Endothelial cell of umbilical vein (primary cell): ENCODE data around the gene COPS9. TPM values are rescaled to one million over a fixed set of nuclear protein-coding genes. Genes with fewer than 3 reads are reported as not detected.

Experiments used
- BruUV-seq: library from RNA; stranded (reverse); fragments of 400-500 nt; replicated peaks from 2 replicates; lab custom pipeline; 2021; lab: Mats Ljungman, UMichigan
- CTCF ChIA-PET: fragments of 300-600, 350-600 bp; sonication (Branson Sonifier 250); formaldehyde crosslinking; loops from one replicate; lab custom pipeline; 2021; ENCODE audit warnings: antibody characterized with exemption, inconsistent platforms; lab: Charles Lee
- POLR2A ChIA-PET: fragments of 300-600, 350-600 bp; sonication (Branson Sonifier 250); formaldehyde crosslinking; loops from one replicate; lab custom pipeline; 2021; ENCODE audit warnings: antibody characterized with exemption, inconsistent platforms; lab: Charles Lee
- DNase-seq: peaks from one replicate; pipeline ENCODE4 v3.0.0-alpha.2; 2011; ENCODE audit warnings: low read depth, low spot score
- FAIRE-seq: peaks from 2 replicates; lab custom pipeline; 2011; peaks lifted over from hg19 to GRCh38; lab: Jason Lieb, UNC
- H2AFZ ChIP-seq: 2 replicates; pipeline ENCODE4 v1.6.0; 2012; ENCODE audit warnings: low read depth, low read length, control low read depth, inconsistent platforms
- H3K27ac ChIP-seq: 2 replicates; pipeline ENCODE4 v1.5.1; 2011; ENCODE audit warnings: low read depth, mild to moderate bottlenecking, control low read depth, low read length, moderate library complexity; ENCODE audit not compliant: insufficient read depth
- H3K27me3 ChIP-seq, 2 experiments: 2 replicates each; pipeline versions ENCODE4 v1.6.0 to v1.6.1; 2011; ENCODE audit warnings: low read length in 2 of 2, mixed read lengths in 1 of 2; ENCODE audit not compliant: control insufficient read depth in 2 of 2, insufficient read depth in 2 of 2
- H3K36me3 ChIP-seq, 2 experiments: 2 replicates in 1 of 2; 3 replicates in 1 of 2; pipeline ENCODE4 v1.5.1; 2011; ENCODE audit warnings: low read length in 2 of 2, mild to moderate bottlenecking in 1 of 2, moderate library complexity in 1 of 2; ENCODE audit not compliant: control insufficient read depth in 2 of 2, insufficient read depth in 2 of 2; ENCODE audit errors: extremely low read depth in 1 of 2
- H3K4me1 ChIP-seq: 3 replicates; pipeline ENCODE4 v1.5.1; 2011; ENCODE audit warnings: mild to moderate bottlenecking, low read length; ENCODE audit not compliant: control insufficient read depth, insufficient read depth; ENCODE audit errors: extremely low read depth
- H3K4me2 ChIP-seq: 2 replicates; pipeline ENCODE4 v1.6.1; 2011; ENCODE audit warnings: low read length, control low read depth, mixed read lengths; ENCODE audit not compliant: insufficient read depth
- H3K4me3 ChIP-seq, 3 experiments: fragments of 200-600 bp in 1 of 3; sonication (generic), shearing (Covaris generic) in 1 of 3; replicated peaks in 1 of 3; 2 replicates each; pipeline ENCODE4 v1.5.1; 2011 to 2016; ENCODE audit warnings: control low read depth in 3 of 3, low read length in 3 of 3, mild to moderate bottlenecking in 2 of 3, inconsistent platforms in 1 of 3, low read depth in 1 of 3, moderate library complexity in 1 of 3; ENCODE audit not compliant: insufficient read depth in 1 of 3
- H3K79me2 ChIP-seq: 2 replicates; pipeline ENCODE4 v1.6.0; 2012; ENCODE audit warnings: low read length, inconsistent platforms; ENCODE audit not compliant: control insufficient read depth, insufficient read depth
- H3K9ac ChIP-seq: replicated peaks from 2 replicates; pipeline ENCODE3; 2011; ENCODE audit warnings: low read length, control low read depth; ENCODE audit not compliant: insufficient read depth; ENCODE audit errors: extremely low read depth
- H3K9me1 ChIP-seq: replicated peaks from 3 replicates; pipeline ENCODE4 v1.6.0; 2011; ENCODE audit warnings: mild to moderate bottlenecking, low read length; ENCODE audit not compliant: control insufficient read depth, insufficient read depth; ENCODE audit errors: extremely low read depth
- H3K9me3 ChIP-seq: replicated peaks from 2 replicates; pipeline ENCODE4 v1.5.1; 2012; ENCODE audit warnings: low read length, inconsistent platforms; ENCODE audit not compliant: control insufficient read depth, insufficient read depth
- H4K20me1 ChIP-seq: replicated peaks from 2 replicates; pipeline ENCODE3; 2011; ENCODE audit warnings: mild to moderate bottlenecking, low read length; ENCODE audit not compliant: control insufficient read depth, insufficient read depth; ENCODE audit errors: extremely low read depth
- CTCF ChIP-seq, 2 donors: IDR thresholded peaks; 1 replicate in 1 of 2; 2 replicates in 1 of 2; pipeline ENCODE4 v1.5.1; 2011; ENCODE audit warnings: low read length in 2 of 2, mild to moderate bottlenecking in 2 of 2, moderate library complexity in 2 of 2, control low read depth in 1 of 2, inconsistent platforms in 1 of 2, low read depth in 1 of 2; ENCODE audit not compliant: insufficient read depth in 1 of 2; ENCODE audit errors: extremely low read depth in 1 of 2
- EZH2 ChIP-seq: IDR thresholded peaks from 2 replicates; pipeline ENCODE4 v1.6.1; 2012; ENCODE audit warnings: borderline replicate concordance, low read depth, mild to moderate bottlenecking, moderate library complexity, low read length, inconsistent platforms; ENCODE audit not compliant: severe bottlenecking
- FOS ChIP-seq: IDR thresholded peaks from 2 replicates; pipeline ENCODE4 v1.6.1; 2011; ENCODE audit warnings: mild to moderate bottlenecking, low read length, moderate library complexity, borderline replicate concordance; ENCODE audit not compliant: insufficient read depth
- GATA2 ChIP-seq: IDR thresholded peaks from 2 replicates; pipeline ENCODE4 v1.7.0; 2011; ENCODE audit warnings: low read depth, mild to moderate bottlenecking, moderate library complexity, mixed read lengths, low read length; ENCODE audit not compliant: insufficient read length, insufficient read depth
- JUN ChIP-seq: IDR thresholded peaks from 2 replicates; pipeline ENCODE4 v1.6.1; 2011; ENCODE audit warnings: borderline replicate concordance, low read depth; ENCODE audit not compliant: insufficient read length, insufficient read depth
- MAX ChIP-seq: IDR thresholded peaks from 2 replicates; pipeline ENCODE4 v1.6.1; 2011; ENCODE audit not compliant: insufficient read depth, insufficient read length
- MYC ChIP-seq: IDR thresholded peaks from one replicate; pipeline ENCODE4 v1.6.1; 2011; ENCODE audit warnings: mild to moderate bottlenecking, low read depth, low read length
- POLR2A ChIP-seq: IDR thresholded peaks from 2 replicates; pipeline ENCODE4 v1.6.1; 2012; ENCODE audit warnings: low read depth, mild to moderate bottlenecking, control low read depth, low read length
- POLR2AphosphoS5 ChIP-seq: IDR thresholded peaks from 2 replicates; pipeline ENCODE4 v1.6.1; 2012; ENCODE audit warnings: low read depth, mild to moderate bottlenecking, control low read depth, low read length, moderate library complexity; ENCODE audit not compliant: insufficient read depth
- dilution Hi-C: fragments of 300-500 bp; cut with MboI; formaldehyde crosslinking; loops from one replicate; pipeline ENCODE4 v1.15.0; 2019; ENCODE audit warnings: low sequenced_read_pairs; ENCODE audit not compliant: extremely low pct_ligation_motif_present
- intact Hi-C: fragments of 100-400 bp; cut with micrococcal nuclease; formaldehyde crosslinking; loops from one replicate; pipeline ENCODE4 v1.10.0; 2022
- polyA plus RNA-seq, 4 experiments: library from polyadenylated mRNA; depleted of rRNA in 3 of 4; stranded (reverse) in 3 of 4; unstranded in 1 of 4; fragments of >200 nt; gene quantifications; 2 replicates each; pipeline versions ENCODE4 v1.2.1 to v1.2.3, GENCODE V29; 2011 to 2012; ENCODE audit warnings: missing spikeins in 1 of 4
- total RNA-seq: library from RNA; stranded (reverse); gene quantifications from 2 replicates; pipeline ENCODE4 v1.2.3, GENCODE V29; 2021

COPS9 gene
- total and polyA plus RNA-seq, 2 donors (not counting 3 experiments of a cell fraction or from before 2014, with no cell fraction given): 196 to 361 TPM

DNA sequence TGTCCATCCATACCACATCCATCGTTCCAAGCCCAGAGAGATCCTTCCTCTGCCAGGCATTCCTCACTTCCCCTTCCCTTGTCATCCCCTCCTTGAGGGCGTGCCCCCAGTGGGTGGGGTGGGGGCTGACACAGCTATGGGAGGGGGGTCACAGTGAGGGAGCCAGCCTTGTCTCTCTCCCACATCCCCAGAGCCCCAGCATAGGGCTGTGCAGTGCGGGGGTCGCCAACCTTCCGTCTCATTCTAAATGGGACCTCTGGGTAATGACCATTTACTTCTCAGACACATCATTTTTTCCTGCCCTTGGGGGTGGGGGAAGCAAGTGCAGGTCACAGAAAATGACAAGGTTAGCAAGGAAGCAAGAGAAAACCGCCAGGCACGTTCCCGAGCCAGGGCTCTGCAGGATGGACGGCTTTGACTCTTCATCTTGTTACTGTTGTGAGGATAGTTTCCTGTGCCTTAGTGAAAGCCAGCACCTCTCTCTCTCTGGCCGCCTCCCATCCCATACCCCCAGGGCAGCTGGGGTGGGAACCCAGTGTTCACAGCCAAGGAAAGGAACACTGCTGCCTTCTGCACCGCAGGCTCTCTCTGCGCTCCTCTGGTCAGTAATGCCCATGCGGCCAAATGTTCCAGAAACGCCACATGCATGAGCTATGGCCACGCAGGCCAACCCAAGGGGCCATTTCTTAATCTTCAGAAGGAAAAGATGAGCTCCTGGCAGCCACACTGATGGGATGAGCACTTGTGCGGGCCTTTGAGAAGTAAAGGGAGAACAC lies 27.0 kb upstream of the COPS9 start:
- FAIRE-seq (no peak), DNase-seq (no peak)
- Histone ChIP-seq H4K20me1 (no peaks in the 10 kb centered on the region), H3K4me3 (no peak overlapping the region), H3K9me3 (no peaks in the 10 kb centered on the region), H3K4me1 (no peaks in the 10 kb centered on the region), H3K27ac (no peak overlapping the region), H3K9me1 (no peaks in the 10 kb centered on the region), H3K4me2 (no peak overlapping the region), H3K27me3 (no peaks in the 10 kb centered on the region), H3K36me3 (no peaks in the 10 kb centered on the region), H3K9ac (no peak overlapping the region), H2AFZ (no peak overlapping the region), H3K79me2 (no peaks in the 10 kb centered on the region)
- ChIA-PET CTCF (no interaction called here), POLR2A (no interaction called here)
- intact Hi-C loops (no loop called here), dilution Hi-C loops (no loop called here)
- no TSS peak for BruUV-seq
- TF ChIP-seq POLR2A (no peak), MYC (no peak), MAX (no peak), JUN (no peak), CTCF (IDR thresholded peaks at IDR 0.05; ENCODE audit: extremely low read depth in 1 of 2, insufficient read depth in 1 of 2, low read depth in 1 of 2, low read length in 2 of 2) (no peak), GATA2 (no peak), EZH2 (no peak), POLR2AphosphoS5 (no peak), FOS (no peak)
